ENCODE measurements around the gene RAB8A.

Gene RAB8A

GRCh38 chr19:16076154-16076957 is 35.3 kb upstream of the RAB8A start, which contains the start of gene TPM4:
Gene TPM4 (plus strand): TSS chr19:16076495. CDS start chr19:16076566, 71 bp downstream.
- TF ChIP-seq, protein P1, sequence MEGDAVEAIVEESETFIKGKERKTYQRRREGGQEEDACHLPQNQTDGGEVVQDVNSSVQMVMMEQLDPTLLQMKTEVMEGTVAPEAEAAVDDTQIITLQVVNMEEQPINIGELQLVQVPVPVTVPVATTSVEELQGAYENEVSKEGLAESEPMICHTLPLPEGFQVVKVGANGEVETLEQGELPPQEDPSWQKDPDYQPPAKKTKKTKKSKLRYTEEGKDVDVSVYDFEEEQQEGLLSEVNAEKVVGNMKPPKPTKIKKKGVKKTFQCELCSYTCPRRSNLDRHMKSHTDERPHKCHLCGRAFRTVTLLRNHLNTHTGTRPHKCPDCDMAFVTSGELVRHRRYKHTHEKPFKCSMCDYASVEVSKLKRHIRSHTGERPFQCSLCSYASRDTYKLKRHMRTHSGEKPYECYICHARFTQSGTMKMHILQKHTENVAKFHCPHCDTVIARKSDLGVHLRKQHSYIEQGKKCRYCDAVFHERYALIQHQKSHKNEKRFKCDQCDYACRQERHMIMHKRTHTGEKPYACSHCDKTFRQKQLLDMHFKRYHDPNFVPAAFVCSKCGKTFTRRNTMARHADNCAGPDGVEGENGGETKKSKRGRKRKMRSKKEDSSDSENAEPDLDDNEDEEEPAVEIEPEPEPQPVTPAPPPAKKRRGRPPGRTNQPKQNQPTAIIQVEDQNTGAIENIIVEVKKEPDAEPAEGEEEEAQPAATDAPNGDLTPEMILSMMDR (IDR thresholded peaks at IDR 0.05) = no peak

DNA sequence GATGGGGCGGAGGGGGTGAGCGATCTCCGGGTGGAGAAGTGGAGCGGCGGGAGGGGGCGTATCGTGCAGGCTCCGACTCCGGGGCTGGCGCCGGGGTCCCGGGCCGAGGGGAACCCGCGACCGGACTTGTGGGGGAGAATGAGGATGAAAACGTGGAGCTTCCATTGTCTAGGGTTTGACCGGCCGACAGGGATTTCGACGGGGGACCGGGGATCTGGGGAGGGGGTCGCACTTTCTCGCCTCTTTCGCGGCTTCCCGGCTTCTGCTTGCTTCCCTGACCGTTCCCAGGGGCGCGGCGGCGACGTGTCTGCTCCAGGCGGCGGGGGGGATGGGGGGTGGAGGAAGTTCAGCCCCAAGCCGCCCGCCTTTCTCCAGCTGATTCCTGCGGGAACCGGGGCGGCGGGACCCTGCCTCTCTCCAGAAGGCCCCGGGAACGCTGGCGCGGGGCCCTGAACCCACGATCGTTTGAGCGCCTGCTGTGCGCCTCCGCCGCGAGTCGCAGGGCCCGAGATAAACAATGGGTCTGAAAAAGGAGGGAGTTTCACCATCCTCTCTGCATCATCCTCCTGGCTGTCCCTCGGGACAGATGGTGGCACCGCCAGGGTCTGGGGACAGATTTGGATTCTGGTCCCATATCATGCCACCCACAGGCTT is 34.6 kb upstream of the RAB8A start:
- TF ChIP-seq, protein P1 (IDR thresholded peaks at IDR 0.05) = no peak

DNA sequence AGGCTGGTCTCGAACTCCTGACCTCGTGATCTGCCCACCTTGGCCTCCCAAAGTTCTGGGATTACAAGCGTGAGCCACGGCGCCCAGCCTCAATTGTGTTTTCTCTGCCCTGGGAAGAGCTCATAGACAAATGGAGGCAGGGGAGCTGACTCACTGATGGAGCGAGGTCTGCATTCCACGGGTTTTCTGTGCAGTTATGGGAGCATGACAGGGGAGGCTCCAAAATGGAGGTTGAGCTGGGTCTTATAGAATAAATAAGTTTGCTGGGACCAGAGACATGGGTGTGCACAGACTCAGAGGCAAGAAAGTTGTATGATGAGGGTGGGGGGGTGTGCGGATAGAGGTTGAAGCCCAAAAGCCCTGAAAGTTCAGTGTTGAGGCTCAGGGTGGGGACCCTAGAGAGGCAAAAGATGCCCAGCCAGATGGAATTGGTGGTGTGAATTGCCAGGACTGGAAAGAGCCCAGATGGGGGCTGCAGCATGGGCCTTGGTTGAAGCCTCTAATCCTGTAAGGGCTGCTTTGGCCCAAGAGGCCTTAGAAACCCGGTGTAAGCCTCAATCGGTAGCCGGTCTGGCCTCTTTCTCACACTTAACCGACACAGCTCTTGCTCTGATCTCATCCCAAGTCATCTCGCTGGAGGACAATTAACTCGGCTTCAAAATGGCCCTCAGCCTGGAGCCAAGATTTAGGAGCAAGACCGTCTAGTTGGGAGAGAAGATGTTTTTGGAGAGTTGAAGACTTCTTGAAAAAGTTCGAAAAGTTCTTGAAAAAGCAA is 33.5 kb upstream of the RAB8A start:
- TF ChIP-seq, protein P1 (IDR thresholded peaks at IDR 0.05) = no peak

DNA sequence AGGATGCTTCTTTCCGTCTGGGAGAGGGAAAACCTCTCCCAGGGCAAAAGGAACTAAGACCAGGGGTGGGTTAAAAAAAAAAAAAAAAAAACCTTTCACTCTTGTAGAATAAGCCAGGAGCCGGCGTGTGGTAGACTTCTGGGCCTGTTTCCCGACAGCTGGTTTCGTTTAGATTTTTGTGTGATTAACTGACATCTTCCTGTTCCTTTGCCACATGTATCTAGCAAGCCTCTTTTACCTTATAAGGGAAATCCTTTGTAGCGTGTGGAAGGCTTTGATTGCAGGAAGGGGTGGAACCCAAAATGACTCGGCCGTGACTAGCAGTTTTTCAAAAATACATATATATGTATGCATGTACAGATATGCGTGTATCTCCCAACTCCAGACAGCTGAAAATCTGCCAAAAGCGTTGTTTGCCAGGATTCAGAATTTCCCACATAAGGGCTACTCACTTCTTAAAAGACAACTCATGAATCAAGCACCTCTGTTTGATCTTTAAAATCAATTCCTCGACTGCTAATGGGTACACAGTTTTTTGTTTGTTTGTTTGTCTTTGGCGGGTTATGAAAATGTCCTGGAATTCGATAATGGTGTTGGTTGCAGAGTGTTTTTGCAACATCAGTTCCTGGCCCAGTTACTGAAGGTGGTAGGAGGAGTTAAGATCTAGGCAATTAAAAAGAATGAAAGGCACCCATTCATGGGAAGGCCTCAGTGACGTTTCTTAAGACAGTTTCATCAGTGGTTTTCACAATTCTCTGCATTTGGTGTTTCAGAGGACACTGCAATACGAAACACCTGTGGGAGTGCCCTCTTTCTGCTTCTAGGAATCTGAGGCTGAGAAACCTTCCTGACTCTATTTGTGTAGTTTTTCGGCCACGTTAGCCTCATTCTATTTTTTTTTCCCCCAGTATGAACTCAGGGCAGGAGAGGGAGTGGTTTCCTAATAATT is 32.7 kb upstream of the RAB8A start:
- TF ChIP-seq, protein P1 (IDR thresholded peaks at IDR 0.05) = no peak

DNA sequence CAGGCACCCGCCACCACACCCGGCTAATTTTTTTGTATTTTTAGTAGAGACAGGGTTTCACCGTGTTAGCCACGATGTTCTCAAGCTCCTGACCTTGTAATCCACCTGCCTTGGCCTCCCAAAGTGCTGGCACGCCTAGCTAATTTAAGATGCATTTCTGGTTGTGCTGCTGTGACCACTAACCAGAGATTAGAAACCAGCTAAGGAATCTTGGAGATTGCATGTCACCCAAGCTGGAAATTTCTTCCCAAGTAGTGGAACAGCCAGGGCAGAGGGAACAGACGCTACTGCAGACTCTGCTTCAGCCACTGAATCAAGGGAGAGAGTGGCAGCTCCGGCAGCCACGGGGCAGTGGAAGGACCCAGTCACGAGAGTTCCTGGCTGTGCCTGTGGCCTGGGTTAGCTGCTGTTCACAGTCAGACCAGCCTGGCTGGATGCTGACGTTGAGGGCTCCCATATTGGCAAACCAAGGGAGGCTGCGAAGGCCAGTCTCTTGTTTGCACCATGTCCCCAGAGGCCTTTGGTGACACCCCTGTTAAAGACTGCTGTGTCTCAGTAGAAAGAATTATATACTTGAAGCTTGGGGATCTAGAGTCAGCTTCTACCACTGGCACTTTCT is 27.5 kb upstream of the RAB8A start:
- TF ChIP-seq, protein P1 (IDR thresholded peaks at IDR 0.05) = no peak

DNA sequence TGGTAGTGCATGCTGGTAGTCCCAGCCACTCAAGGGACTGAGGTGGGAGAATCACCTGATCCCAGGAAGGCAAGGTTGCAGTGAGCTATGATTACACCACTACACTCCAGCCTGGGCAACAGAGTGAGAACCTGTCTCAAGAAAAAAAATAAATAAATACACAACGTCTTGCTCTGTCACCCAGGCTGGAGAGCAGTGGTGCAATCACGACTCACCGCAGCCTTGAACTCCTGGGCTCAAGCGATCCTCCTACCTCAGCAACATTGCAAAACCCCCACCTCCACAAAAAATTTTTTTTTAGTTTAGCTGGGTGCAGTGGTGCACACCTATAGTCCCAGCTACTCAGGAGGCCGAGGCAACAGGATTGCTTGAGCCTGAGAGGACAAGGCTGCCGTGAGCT is 26.6 kb upstream of the RAB8A start:
- TF ChIP-seq, protein P1 (IDR thresholded peaks at IDR 0.05) = no peak
